Glutamatergic neuron (in vitro differentiated cells): ENCODE results near the gene CYP26B1. TPM values are rescaled to one million over a fixed set of nuclear protein-coding genes. Genes with fewer than 3 reads are reported as not detected.

ENCODE experiments used
- DNase-seq: peaks from one replicate; pipeline ENCODE4 v3.0.0; 2022
- H3K27ac Mint-ChIP-seq: one replicate; pipeline ENCODE4 v1.8.0; 2020; ENCODE audit warnings: mild to moderate bottlenecking, mixed read lengths, inconsistent platforms; ENCODE audit not compliant: unreplicated experiment
- H3K27me3 Mint-ChIP-seq: one replicate; pipeline ENCODE4 v1.8.0; 2020; ENCODE audit warnings: mild to moderate bottlenecking, moderate library complexity, mixed read lengths, inconsistent platforms; ENCODE audit not compliant: unreplicated experiment
- H3K36me3 Mint-ChIP-seq: one replicate; pipeline ENCODE4 v1.8.0; 2020; ENCODE audit warnings: mild to moderate bottlenecking, mixed read lengths, inconsistent platforms; ENCODE audit not compliant: unreplicated experiment
- H3K4me1 Mint-ChIP-seq: one replicate; pipeline ENCODE4 v1.8.0; 2020; ENCODE audit warnings: mild to moderate bottlenecking, low read depth, mixed read lengths, inconsistent platforms; ENCODE audit not compliant: unreplicated experiment
- H3K4me3 Mint-ChIP-seq: one replicate; pipeline ENCODE4 v1.8.0; 2020; ENCODE audit warnings: mild to moderate bottlenecking, mixed read lengths, inconsistent platforms; ENCODE audit not compliant: unreplicated experiment
- H3K9me3 Mint-ChIP-seq: one replicate; pipeline ENCODE4 v1.8.0; 2020; ENCODE audit warnings: mild to moderate bottlenecking, moderate library complexity, mixed read lengths, inconsistent platforms; ENCODE audit not compliant: unreplicated experiment
- total RNA-seq: library from RNA; stranded (reverse); fragmentation: NEBNext Ultra II Directional; extraction: Animal tissue kit (Norgen Biotek cat#: 25700); gene quantifications from one replicate; pipeline ENCODE4 v1.2.1, GENCODE V29; 2021; ENCODE audit not compliant: unreplicated experiment
- TF ChIP-seq, protein P1 (sequence below): fragments of 200-600 bp; sonication (generic); IDR thresholded peaks from one replicate; pipeline ENCODE4 v1.5.0; 2021; ENCODE audit not compliant: partially characterized antibody, unreplicated experiment

Gene CYP26B1
- total RNA-seq, 1 donor from 2014 or later, result 9.7 TPM

DNA sequence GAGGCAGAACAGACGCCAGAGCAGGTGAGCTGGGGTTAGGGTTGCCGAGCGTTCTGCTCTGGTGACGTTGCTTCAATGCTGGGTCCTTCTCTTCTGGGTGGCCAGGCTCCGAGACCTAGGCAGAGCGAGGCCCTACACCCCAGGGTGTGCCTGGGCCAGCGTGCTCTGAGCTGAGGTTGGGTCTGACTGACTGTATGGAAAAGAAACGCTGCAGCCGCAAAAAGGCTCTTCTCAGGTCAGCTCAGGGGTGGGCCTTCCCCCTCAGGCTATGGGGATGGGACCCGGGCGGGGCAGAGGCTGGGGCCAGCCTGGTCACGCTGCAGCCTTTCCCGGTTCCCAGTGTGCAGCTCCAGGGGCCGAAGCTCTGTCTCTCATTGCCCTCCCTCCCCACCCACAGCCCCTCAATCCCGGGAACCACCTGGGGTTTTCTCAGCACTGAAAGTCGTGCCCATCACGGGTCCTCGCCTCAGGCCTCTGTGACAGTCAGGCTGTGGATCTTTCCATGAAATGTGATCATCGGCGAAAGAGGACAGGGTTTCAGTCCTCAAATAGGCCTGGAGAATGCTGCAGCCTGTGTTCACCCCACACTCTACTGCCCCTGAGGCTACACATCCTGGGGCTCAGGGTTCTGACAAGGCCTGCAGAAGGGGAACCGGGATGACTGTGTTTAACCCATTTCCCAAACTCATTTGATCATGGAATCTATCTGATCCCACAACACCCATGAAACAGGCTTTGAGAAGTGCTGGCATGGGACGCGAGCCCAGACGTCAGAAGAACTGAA is 19.4 kb downstream of the CYP26B1 start:
- no peaks in the 10 kb centered on the region for H3K27me3 Mint-ChIP-seq
- no peak overlapping the region for H3K4me3 Mint-ChIP-seq
- H3K4me1 Mint-ChIP-seq, result peaks cover 14% of the 10 kb centered on the region
- H3K36me3 Mint-ChIP-seq, result no peaks in the 10 kb centered on the region
- no peak for DNase-seq
- H3K27ac Mint-ChIP-seq, result no peak overlapping the region
- H3K9me3 Mint-ChIP-seq, result no peaks in the 10 kb centered on the region
- TF ChIP-seq, protein P1, sequence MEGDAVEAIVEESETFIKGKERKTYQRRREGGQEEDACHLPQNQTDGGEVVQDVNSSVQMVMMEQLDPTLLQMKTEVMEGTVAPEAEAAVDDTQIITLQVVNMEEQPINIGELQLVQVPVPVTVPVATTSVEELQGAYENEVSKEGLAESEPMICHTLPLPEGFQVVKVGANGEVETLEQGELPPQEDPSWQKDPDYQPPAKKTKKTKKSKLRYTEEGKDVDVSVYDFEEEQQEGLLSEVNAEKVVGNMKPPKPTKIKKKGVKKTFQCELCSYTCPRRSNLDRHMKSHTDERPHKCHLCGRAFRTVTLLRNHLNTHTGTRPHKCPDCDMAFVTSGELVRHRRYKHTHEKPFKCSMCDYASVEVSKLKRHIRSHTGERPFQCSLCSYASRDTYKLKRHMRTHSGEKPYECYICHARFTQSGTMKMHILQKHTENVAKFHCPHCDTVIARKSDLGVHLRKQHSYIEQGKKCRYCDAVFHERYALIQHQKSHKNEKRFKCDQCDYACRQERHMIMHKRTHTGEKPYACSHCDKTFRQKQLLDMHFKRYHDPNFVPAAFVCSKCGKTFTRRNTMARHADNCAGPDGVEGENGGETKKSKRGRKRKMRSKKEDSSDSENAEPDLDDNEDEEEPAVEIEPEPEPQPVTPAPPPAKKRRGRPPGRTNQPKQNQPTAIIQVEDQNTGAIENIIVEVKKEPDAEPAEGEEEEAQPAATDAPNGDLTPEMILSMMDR, result no peak

DNA sequence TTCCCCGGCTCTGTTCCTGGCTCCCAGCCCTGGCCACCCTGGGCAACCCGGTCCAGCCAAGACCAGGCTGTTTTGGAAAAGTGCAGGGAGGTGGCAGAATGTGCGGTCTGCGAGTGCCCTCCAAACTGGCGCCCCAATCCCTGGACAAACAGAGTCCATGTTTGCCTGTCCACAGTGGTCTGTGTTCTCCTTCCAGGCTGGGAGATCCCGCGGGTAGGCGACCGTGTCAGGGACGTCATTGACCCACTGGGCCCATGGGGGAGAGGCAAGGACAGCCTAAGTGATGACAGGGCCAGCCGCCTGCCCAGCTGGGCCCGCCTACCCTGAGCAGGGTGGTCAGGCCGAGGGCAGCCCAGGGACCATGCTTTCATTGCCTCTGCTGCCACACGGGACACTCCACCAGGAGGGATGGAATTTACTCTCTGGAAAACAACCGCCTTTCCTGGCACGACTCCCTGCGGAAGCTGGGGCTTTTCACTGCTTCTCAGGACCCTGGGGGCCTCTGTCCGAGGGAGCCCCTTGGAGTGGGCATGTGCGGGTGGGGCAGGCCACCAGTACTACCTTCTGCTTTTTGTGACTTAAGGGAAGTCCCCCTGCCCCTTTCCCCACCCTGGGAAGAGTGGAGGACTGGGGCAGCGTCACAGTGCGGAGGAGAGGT is 20.1 kb downstream of the CYP26B1 start:
- Mint-ChIP-seq H3K4me3 (no peak overlapping the region), H3K36me3 (no peaks in the 10 kb centered on the region), H3K27me3 (no peaks in the 10 kb centered on the region), H3K4me1 (peaks cover 14% of the 10 kb centered on the region), H3K9me3 (no peaks in the 10 kb centered on the region), H3K27ac (no peak overlapping the region)
- DNase-seq, result no peak
- TF ChIP-seq, protein P1, result no peak

DNA sequence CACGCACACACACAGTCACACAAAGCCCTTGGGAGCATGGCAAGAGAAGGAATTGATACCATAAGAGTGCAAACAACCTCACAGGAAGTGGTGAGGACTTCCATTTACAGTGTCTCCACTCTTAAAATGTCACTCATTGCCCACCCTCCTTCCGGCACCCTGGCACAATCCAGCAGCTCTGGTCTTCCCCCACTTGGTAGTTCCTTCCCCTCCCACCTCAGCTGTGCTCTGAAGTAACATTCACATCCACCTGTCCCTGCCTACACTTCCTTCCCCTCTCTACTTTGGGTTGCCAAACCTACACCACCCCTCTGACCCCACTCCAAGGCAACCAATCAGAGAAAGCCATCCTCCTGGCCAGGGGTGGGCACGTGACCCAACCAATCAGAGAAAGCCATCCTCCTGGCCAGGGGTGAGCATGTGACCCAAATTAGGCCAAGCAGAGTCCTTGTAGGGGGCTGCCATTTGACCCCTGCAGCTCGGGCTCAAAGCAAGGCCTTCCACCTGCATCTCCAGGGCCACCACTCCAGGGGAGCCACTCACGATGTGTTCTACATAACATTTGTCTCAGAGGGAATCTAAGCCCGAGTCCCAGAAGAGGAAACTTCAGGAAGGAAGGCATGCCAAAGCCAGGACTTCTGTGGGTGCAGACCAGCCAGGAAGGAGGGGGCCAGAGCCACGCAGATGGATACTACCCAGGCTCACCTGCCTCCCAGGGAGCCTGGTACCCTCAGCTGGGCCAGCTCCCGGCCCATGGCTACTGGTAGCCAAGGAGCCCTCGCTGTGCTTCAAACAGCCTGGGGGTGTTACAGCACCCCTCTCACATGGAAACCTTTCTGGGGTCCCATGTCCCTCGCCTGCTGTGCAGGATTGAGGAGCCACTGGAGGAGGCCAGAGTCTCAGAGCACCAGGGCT is 21.2 kb downstream of the CYP26B1 start:
- TF ChIP-seq, protein P1, result no peak
- no peaks in the 10 kb centered on the region for H3K27me3 Mint-ChIP-seq
- H3K4me3 Mint-ChIP-seq, result no peak overlapping the region
- DNase-seq, result no peak
- H3K36me3 Mint-ChIP-seq, result no peaks in the 10 kb centered on the region
- H3K4me1 Mint-ChIP-seq, result peaks cover 14% of the 10 kb centered on the region
- H3K27ac Mint-ChIP-seq, result no peak overlapping the region
- no peaks in the 10 kb centered on the region for H3K9me3 Mint-ChIP-seq

DNA sequence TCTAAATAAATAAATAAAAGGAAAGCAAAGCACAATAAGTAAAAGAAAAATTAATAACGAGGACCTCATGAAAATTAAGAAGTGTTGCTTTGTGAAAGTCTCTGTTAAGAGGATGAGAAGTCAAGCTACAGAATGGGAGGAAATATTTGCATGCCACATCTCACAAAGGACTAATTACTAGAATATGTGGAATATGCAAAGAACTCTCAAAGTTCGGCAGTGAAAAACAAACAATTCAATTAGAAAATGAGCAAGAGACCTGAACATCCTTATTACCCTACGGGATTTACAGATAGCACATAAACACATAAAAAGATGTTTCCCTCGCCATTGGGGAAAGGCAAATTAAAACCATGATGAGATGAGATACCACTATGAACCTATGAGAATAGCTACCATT is 23.3 kb downstream of the CYP26B1 start:
- H3K4me3 Mint-ChIP-seq, result no peak overlapping the region
- TF ChIP-seq, protein P1, result no peak
- no peaks in the 10 kb centered on the region for H3K36me3 Mint-ChIP-seq
- peaks cover 6% of the 10 kb centered on the region for H3K4me1 Mint-ChIP-seq
- H3K27me3 Mint-ChIP-seq, result no peaks in the 10 kb centered on the region
- H3K27ac Mint-ChIP-seq, result no peak overlapping the region
- no peak for DNase-seq
- no peaks in the 10 kb centered on the region for H3K9me3 Mint-ChIP-seq
